ENCODE data around the gene AMIGO1.

DNA sequence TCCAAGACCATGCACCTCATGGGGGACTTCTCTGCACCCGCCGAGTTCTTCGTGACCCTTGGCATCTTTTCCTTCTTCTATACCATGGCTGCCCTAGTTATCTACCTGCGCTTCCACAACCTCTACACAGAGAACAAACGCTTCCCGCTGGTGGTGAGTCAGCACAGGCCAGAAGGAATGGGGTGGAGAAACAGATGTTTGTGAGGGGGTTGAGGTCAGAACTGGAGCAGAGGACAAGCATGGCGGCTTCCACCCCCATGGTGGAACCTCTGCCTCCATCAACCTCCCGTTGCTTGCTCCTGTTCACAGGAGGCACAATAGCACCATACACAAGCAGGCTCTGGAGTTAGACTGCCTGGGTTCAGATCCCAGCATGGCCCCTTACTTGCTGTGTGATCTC, 32.7 kb downstream of the AMIGO1 start:
- TF ChIP-seq, protein P1, sequence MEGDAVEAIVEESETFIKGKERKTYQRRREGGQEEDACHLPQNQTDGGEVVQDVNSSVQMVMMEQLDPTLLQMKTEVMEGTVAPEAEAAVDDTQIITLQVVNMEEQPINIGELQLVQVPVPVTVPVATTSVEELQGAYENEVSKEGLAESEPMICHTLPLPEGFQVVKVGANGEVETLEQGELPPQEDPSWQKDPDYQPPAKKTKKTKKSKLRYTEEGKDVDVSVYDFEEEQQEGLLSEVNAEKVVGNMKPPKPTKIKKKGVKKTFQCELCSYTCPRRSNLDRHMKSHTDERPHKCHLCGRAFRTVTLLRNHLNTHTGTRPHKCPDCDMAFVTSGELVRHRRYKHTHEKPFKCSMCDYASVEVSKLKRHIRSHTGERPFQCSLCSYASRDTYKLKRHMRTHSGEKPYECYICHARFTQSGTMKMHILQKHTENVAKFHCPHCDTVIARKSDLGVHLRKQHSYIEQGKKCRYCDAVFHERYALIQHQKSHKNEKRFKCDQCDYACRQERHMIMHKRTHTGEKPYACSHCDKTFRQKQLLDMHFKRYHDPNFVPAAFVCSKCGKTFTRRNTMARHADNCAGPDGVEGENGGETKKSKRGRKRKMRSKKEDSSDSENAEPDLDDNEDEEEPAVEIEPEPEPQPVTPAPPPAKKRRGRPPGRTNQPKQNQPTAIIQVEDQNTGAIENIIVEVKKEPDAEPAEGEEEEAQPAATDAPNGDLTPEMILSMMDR (IDR thresholded peaks at IDR 0.05): no peak
- no peak for TF ChIP-seq POLR2A (IDR thresholded peaks at IDR 0.05)
- TF ChIP-seq POLR2AphosphoS5 (IDR thresholded peaks at IDR 0.05): no peak
